NCI-H510A treated with DMSO at 0.1 percent for 48 hours (cell line): ENCODE measurements around the gene UFSP1.
"Not testable (repeated sequence)": the region's sequence is repeated elsewhere in the genome, so short reads cannot be mapped to it uniquely, and the experiment has no call there.

Source experiments
- DNase-seq: peaks from one replicate; lab custom pipeline; 2025; lab: John Stamatoyannopoulos, UW

The UFSP1 gene

GRCh38 chr7:100888988-100889750, at the start of gene UFSP1:
UFSP1 (minus strand) TSS chr7:100889715; CDS start chr7:100889271, 444 bp downstream.
- DNase-seq = peak; percentile 70

DNA sequence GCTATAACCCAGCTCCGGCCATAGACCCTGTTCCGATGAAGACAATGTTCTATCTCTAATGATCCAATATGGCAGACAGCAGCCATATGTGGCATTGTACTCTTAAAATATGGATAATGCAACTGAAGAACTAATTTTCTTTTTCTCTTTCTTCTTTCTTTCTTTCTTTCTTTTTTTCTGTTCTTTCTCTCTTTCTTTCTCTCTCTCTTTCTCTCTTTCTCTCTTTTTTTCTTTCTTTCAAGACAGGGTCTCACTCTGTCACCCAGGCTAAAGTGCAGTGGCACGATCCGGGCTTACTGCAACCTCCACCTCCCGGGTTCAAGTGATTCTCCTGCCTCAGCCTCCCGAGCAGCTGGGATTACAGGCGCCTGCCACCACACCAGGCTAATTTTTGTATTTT, 46.7 kb upstream of the UFSP1 start:
- not testable (repeated sequence) for DNase-seq

- DNase-seq = not testable (repeated sequence)
Observed at GRCh38 chr7:100935381-100935780, 45.9 kb upstream of the UFSP1 start.

GRCh38 chr7:100933734-100934133, 44.2 kb upstream of the UFSP1 start:
- DNase-seq = no peak

DNA sequence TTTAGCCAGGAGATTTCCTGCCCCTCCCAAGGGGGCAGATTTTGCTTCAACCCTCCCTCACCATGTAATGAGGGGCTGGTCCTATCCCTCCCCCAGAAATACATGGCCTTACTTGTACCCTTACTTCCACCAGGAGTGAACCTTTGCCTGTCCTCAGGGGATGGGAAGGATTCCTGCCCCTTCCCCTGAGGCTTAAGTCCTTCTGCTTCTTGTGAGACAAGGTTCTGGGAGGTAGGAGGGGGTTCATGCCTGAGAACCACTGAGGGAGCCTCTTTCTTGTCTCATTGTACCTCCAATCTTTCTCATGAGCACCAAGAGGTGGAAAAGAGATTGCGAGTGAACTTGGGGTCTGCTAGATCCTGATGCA, 40.3 kb upstream of the UFSP1 start:
- DNase-seq = no peak

DNA sequence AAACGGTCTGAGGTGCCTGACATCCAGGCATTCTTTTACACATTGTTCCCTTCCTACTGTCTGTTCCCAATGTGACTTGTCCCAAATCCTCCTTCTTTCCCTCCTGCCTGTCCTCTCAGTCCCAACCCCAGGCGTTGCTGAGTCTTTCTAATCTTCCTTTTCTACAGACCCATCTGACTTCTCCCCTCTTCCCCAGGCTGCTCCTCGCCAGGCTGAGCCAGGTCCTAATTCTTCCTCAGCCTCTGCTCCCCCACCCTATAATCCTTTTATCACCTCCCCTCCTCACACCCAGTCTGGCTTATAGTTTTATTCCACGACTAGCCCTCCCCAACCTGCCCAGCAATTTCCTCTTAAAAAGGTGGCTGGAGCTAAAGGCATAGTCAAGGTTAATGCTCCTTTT, 34.1 kb upstream of the UFSP1 start:
- DNase-seq = not testable (repeated sequence)

DNA sequence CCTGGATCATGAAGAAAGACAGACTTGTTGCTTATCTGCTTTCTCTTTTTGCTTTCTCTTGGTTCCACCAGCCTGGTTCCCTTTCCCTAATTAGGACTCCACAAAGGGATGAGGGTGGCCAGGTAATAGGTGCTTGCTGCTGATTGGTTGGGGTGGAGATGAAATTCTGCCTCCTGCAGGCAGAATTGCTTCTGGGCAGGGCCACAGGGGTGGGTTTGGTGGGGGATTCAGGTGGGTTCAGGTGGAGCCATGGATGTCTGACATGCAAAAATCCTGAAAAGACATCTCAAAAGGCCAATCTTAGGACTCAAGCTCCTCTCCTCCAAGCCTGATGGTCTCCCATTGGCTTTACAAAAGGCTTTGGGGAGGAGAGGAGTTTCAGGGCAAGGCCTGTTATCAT, 31.5 kb upstream of the UFSP1 start:
- no peak for DNase-seq

GRCh38 chr7:100919779-100920437, 30.4 kb upstream of the UFSP1 start:
- DNase-seq = not testable (repeated sequence)

DNA sequence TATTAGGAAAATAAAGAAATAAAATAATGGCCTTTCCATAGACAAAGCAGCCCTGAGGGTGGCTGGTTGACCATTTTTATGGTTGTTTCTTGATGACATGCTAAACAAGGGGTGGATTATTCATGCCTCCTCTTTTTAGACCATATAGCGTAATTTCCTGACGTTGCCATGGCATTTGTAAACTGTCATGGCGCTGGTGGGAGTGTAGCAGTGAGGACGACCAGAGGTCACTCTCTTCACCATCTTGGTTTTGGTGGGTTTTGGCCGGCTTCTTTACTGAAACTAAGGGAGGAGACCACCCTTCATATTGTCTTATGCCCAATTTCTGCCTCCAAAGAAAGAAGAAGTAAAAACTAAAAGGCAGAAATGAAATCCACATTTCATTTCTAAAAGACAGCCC, 29.8 kb upstream of the UFSP1 start:
- not testable (repeated sequence) for DNase-seq

GRCh38 chr7:100914879-100915447, 25.4 kb upstream of the UFSP1 start:
- no peak for DNase-seq

GRCh38 chr7:100914208-100914878, 24.8 kb upstream of the UFSP1 start:
- no peak for DNase-seq

DNA sequence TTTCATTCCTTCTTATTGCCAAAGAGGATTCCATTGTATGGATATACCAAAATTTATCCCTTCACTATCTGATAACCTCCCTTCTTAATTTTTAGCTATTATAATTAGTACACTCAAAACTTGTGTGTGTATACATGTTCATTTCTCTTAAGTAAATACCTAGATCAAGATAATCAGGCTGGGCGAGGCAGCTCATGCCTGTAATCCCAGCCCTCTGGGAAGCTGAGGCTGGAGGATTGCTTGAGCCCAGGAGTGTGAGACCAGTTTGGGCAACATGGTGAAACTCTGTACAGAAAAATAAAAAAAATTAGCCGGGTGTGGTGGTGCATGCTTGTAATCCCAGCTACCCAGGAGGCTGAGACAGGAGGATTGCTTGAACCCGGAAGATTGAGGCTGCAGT, 22.0 kb upstream of the UFSP1 start:
- no peak for DNase-seq

DNA sequence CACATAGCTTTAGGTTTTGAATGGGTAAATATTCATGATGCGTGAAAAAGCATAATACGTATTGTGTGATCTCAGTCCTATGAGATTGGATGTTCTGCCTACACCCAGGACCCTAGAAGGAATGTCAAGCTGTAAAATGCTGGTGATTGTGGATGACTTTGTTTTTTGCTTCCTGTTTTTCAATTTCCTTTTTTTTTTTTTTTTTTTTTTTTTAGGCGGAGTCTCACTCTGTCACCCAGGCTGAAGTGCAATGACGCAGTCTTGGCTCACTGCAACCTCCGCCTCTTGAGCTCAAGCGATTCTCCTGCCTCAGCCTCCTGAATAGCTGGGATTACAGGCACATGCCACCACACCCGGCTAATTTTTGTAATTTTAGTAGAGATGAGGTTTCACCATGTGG, 20.9 kb upstream of the UFSP1 start:
- not testable (repeated sequence) for DNase-seq

DNA sequence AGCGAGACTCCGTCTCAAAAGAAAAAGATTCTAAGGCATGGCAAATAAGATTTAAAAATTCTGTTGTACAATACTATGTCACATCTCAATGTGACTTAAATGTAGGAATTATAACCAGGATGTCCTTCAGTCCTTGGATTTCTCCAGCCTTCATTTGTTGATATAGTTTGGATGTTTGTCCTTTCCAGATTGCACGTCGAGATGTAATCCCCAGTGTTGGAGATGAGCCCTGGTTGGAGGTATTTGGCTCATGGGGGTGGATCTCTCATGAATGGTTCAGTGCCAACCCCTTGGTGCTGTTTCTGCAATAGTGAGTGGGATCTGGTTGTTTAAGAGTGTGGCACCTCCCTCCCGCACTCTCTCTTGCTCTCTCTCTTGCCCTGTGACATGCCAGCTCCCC, 19.0 kb upstream of the UFSP1 start:
- no peak for DNase-seq

DNA sequence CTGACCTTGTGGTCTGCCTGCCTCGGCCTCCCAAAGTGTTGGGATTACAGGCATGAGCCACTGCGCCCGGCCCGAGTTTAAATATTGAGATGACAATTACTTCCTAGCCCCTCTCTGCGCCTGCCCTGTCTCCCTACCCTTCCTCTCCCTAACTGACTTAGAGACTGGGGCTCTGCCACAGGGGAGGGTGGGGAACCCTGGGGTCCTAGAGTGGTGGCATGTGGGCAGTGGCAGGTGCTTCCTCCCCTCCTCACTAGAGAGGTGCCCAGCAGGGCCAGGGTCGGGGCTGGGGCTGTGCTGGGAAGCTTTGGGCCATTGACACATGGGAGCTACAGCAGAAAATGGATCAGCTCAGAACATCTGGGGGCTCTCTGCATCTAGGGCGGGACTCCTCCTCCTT, 13.1 kb upstream of the UFSP1 start:
- no peak for DNase-seq

- DNase-seq = no peak
Observed at GRCh38 chr7:100901921-100902332, 12.4 kb upstream of the UFSP1 start.

DNA sequence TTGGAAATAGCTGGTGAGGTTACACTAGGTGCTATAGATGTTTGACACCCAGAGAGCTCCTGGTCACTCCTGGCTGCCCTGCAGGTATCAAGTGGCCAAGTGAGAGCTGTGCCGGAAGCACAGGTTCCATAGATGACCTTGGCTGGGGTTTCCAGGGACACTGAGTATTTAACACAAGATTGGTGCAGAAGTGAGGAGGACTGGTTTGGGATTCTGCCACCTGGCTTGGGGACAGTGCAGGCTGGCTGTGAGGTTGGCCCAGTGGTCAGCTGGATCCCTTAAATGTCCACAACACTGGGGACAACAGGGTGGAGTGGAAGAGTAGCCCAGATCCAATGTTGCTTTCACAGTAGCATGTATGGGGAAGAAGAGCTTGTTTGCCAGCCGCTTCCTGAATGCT, 11.5 kb upstream of the UFSP1 start:
- DNase-seq = no peak

DNA sequence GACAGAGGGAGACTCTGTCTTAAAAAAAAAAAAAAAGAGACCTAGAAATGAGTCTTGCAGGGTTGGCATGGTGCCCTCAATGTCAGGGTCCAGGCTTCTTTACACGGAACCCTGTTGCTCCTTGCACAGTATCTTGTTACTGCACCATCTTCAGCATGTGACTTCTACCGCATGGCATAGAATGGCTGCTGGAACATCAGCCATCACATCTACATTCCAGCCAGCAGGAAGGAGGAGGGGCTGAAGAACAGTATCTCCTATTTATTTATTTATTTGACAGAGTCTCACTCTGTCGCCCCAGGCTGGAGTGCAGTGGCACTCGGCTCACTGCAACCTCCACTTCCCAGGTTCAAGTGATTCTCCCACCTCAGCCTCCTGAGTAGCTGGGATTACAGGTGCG, 9.9 kb upstream of the UFSP1 start:
- DNase-seq = no peak

- DNase-seq = no peak
Observed at GRCh38 chr7:100897772-100898454, 8.4 kb upstream of the UFSP1 start.

- DNase-seq = no peak
Observed at GRCh38 chr7:100896732-100897608, 7.5 kb upstream of the UFSP1 start.
